A549 (cell line): ENCODE data around the gene MAGI2. TPM values are rescaled to one million over a fixed set of nuclear protein-coding genes. Genes with fewer than 3 reads are reported as not detected.

ENCODE experiments used
- ATAC-seq, 2 experiments: fragments of 200-7000 bp in 1 of 2; fragments of >200 bp in 1 of 2; cut with Nextera tagmentation in 1 of 2; cut with Tn5 transposase in 1 of 2; 3 replicates each; pipeline versions ENCODE4 v1.8.0 to v1.9.1; 2018 to 2020; ENCODE audit warnings: mild to moderate bottlenecking in 1 of 2, moderate library complexity in 1 of 2
- CTCF ChIA-PET: fragments of 300-600 bp; sonication (Branson Sonifier 250); formaldehyde crosslinking; extraction: SDS; loops from one replicate; lab custom pipeline; 2021; ENCODE audit warnings: antibody characterized with exemption, inconsistent platforms; lab: Yijun Ruan, JAX
- POLR2A ChIA-PET: fragments of 350-600 bp; formaldehyde crosslinking; extraction: SDS; loops from one replicate; lab custom pipeline; 2021; ENCODE audit warnings: antibody characterized with exemption, inconsistent platforms; lab: Yijun Ruan, JAX
- DNase-seq, 2 experiments: peaks; one replicate each; pipeline versions ENCODE4 v3.0.0 to v3.0.0-alpha.2; 2011 to 2016; ENCODE audit warnings: low read depth in 1 of 2, low spot score in 1 of 2
- FAIRE-seq: peaks from 2 replicates; lab custom pipeline; 2011; peaks lifted over from hg19 to GRCh38; lab: Jason Lieb, UNC
- H3K27ac ChIP-seq, 2 experiments: fragments of >200 bp; sonication (Bioruptor Twin); formaldehyde crosslinking; 3 replicates each; pipeline ENCODE4 v1.5.1; 2016 to 2017
- H3K4me1 ChIP-seq: fragments of >200 bp; sonication (Bioruptor Twin); formaldehyde crosslinking; 3 replicates; pipeline ENCODE4 v1.6.1; 2016
- H3K4me2 ChIP-seq: fragments of >200 bp; sonication (Bioruptor Twin); formaldehyde crosslinking; 3 replicates; pipeline ENCODE4 v1.6.1; 2016
- H3K4me3 ChIP-seq: fragments of >200 bp; sonication (Bioruptor Twin); formaldehyde crosslinking; 3 replicates; pipeline ENCODE4 v1.5.1; 2016
- H3K9me3 ChIP-seq: fragments of >200 bp; sonication (Bioruptor Twin); formaldehyde crosslinking; 3 replicates; pipeline ENCODE4 v1.6.1; 2016
- ATOH8 ChIP-seq: fragments of 250-450 bp; sonication (Bioruptor Pico); IDR thresholded peaks from 2 replicates; pipeline ENCODE4 v1.5.0; 2020; ENCODE audit warnings: low read depth, mild to moderate bottlenecking, moderate library complexity
- BCL3 ChIP-seq: fragments of >200 bp; sonication (Bioruptor Twin); formaldehyde crosslinking; IDR thresholded peaks from 3 replicates; pipeline ENCODE4 v1.6.1; 2016
- BHLHE40 ChIP-seq: IDR thresholded peaks from 2 replicates; pipeline ENCODE4 v1.6.1; 2012; ENCODE audit warnings: low read depth, low read length, inconsistent platforms
- CBX2 ChIP-seq: fragments of 200-600 bp; sonication (generic); IDR thresholded peaks from 2 replicates; pipeline ENCODE4 v1.6.1; 2016; ENCODE audit warnings: low read depth, mild to moderate bottlenecking, borderline replicate concordance
- CBX8 ChIP-seq: fragments of 200-600 bp; sonication (generic); IDR thresholded peaks from 2 replicates; pipeline ENCODE4 v1.6.1; 2016
- CHD2 ChIP-seq: fragments of 150-350 bp; IDR thresholded peaks from 2 replicates; pipeline ENCODE4 v1.6.1; 2014; ENCODE audit warnings: low read length; ENCODE audit not compliant: partially characterized antibody
- CTCF ChIP-seq: fragments of >200 bp; sonication (Bioruptor Twin); formaldehyde crosslinking; IDR thresholded peaks from 3 replicates; pipeline ENCODE4 v1.5.1; 2016
- EHMT2 ChIP-seq: fragments of 200-600 bp; sonication (generic); IDR thresholded peaks from 2 replicates; pipeline ENCODE4 v1.6.1; 2016; ENCODE audit warnings: antibody characterized with exemption, low read depth, mild to moderate bottlenecking, moderate library complexity
- HDAC2 ChIP-seq: fragments of 200-600 bp; sonication (generic); IDR thresholded peaks from 2 replicates; pipeline ENCODE4 v1.6.1; 2016
- HEYL ChIP-seq: fragments of 250-450 bp; sonication (Bioruptor Pico); IDR thresholded peaks from 2 replicates; pipeline ENCODE4 v1.8.0; 2021; ENCODE audit warnings: mild to moderate bottlenecking, moderate library complexity
- HOXB5 ChIP-seq: fragments of 250-450 bp; sonication (Bioruptor Pico); IDR thresholded peaks from 2 replicates; pipeline ENCODE4 v1.5.0; 2020; ENCODE audit warnings: mild to moderate bottlenecking, moderate library complexity
- JUNB ChIP-seq: fragments of >200 bp; sonication (Bioruptor Twin); formaldehyde crosslinking; IDR thresholded peaks from 2 replicates; pipeline ENCODE4 v1.6.1; 2016
- KDM5A ChIP-seq: fragments of 200-600 bp; sonication (generic); IDR thresholded peaks from 2 replicates; pipeline ENCODE4 v1.6.1; 2016; ENCODE audit warnings: antibody characterized with exemption, mild to moderate bottlenecking
- MAZ ChIP-seq: fragments of 150-350 bp; IDR thresholded peaks from 2 replicates; pipeline ENCODE4 v1.6.1; 2014; ENCODE audit warnings: antibody characterized with exemption, low read depth, low read length, borderline replicate concordance
- MYC ChIP-seq: IDR thresholded peaks from 2 replicates; pipeline ENCODE4 v1.6.1; 2012; ENCODE audit warnings: mild to moderate bottlenecking, inconsistent platforms, low read length, improper control_type of control experiment, borderline replicate concordance
- NR3C1 ChIP-seq: fragments of >200 bp; sonication (Bioruptor Twin); formaldehyde crosslinking; IDR thresholded peaks from 3 replicates; pipeline ENCODE4 v1.6.1; 2017
- PBX3 ChIP-seq: IDR thresholded peaks from 2 replicates; pipeline ENCODE4 v1.6.1; 2012
- RAD21 ChIP-seq, 2 experiments: fragments of >200 bp in 1 of 2; sonication (Bioruptor Twin) in 1 of 2; formaldehyde crosslinking in 1 of 2; IDR thresholded peaks in 1 of 2; conservative IDR thresholded peaks in 1 of 2; 2 replicates in 1 of 2; 3 replicates in 1 of 2; pipeline ENCODE4 v1.6.1; 2012 to 2018; ENCODE audit warnings: inconsistent platforms in 1 of 2
- RCOR1 ChIP-seq: fragments of 150-350 bp; IDR thresholded peaks from 2 replicates; pipeline ENCODE4 v1.6.1; 2014; ENCODE audit warnings: antibody characterized with exemption, low read length, low read depth
- RFX5 ChIP-seq: fragments of 450-650 bp; IDR thresholded peaks from 2 replicates; pipeline ENCODE4 v1.7.1; 2014; ENCODE audit warnings: antibody characterized with exemption, mild to moderate bottlenecking, moderate library complexity
- SMC3 ChIP-seq: fragments of >200 bp; sonication (Bioruptor Twin); formaldehyde crosslinking; IDR thresholded peaks from 3 replicates; pipeline ENCODE4 v1.6.1; 2018; ENCODE audit warnings: inconsistent platforms
- SREBF2 ChIP-seq: fragments of 450-650 bp; IDR thresholded peaks from 2 replicates; pipeline ENCODE4 v1.6.1; 2014; ENCODE audit warnings: mild to moderate bottlenecking, moderate library complexity
- TFCP2L1 ChIP-seq: fragments of 250-450 bp; sonication (Bioruptor Pico); IDR thresholded peaks from 2 replicates; pipeline ENCODE4 v1.5.0; 2021; ENCODE audit warnings: mild to moderate bottlenecking
- TP53 ChIP-seq: fragments of 250-450 bp; sonication (Bioruptor Pico); IDR thresholded peaks from 2 replicates; pipeline ENCODE4 v1.5.0; 2021; ENCODE audit warnings: mild to moderate bottlenecking, moderate library complexity
- ZC3H11A ChIP-seq: fragments of 450-650 bp; IDR thresholded peaks from 2 replicates; pipeline ENCODE4 v1.6.1; 2014; ENCODE audit warnings: antibody characterized with exemption, mild to moderate bottlenecking
- ZFP36 ChIP-seq: fragments of 450-650 bp; IDR thresholded peaks from 2 replicates; pipeline ENCODE4 v1.6.1; 2014; ENCODE audit warnings: borderline replicate concordance; ENCODE audit not compliant: partially characterized antibody
- WGBS: methylation state at CpG from one replicate; pipeline ENCODE4 v1.1.6; 2017; ENCODE audit errors: missing lambda C conversion rate; 5-methylcytosine and 5-hydroxymethylcytosine counted together
- polyA plus RNA-seq, 4 experiments: library from polyadenylated mRNA; depleted of rRNA in 3 of 4; stranded (reverse); fragments of >200 nt; fragmentation: RNase III in 1 of 4; extraction: RNeasy Plus Mini Kit Qiagen cat#74134 plus additional on column Dnase treatment in 1 of 4; gene quantifications; 2 replicates in 3 of 4; 3 replicates in 1 of 4; pipeline ENCODE4 v1.2.3, GENCODE V29; 2011 to 2017

The MAGI2 gene
- polyA plus RNA-seq, 2 of the 4 experiments (the other 2 are of a cell fraction) = 0.48 to 0.81 TPM

- ATAC-seq (no peak), DNase-seq (peak; percentile 34 to 68), FAIRE-seq (peak; percentile 68)
- Histone ChIP-seq H3K27ac (no peak overlapping the region), H3K4me2 (no peak overlapping the region), H3K4me3 (no peak overlapping the region), H3K9me3 (no peaks in the 10 kb centered on the region), H3K4me1 (peaks cover 17% of the 10 kb centered on the region)
- ChIA-PET CTCF (interaction anchor here (0.5 to 3.2 kb wide), 33 partner anchors 10 to 1136 kb away, joined by 3 to 14 read pairs (median 3); no protein-coding TSS in a partner anchor), POLR2A (interaction anchor here (1.1 kb wide), 1 partner anchor 154 kb away, joined by 4 read pairs; no protein-coding TSS in a partner anchor)
- peak; percentile 80 for TF ChIP-seq SMC3
- no peak for TF ChIP-seq ZC3H11A
- TF ChIP-seq RFX5 = no peak
- TF ChIP-seq CBX8 = no peak
- peak; percentile 79 to 82 for TF ChIP-seq RAD21 (conservative IDR thresholded peaks at IDR 0.05 in 1 of 2, IDR thresholded peaks at IDR 0.05 in 1 of 2)
- TF ChIP-seq HEYL = no peak
- TF ChIP-seq CTCF = peak; percentile 76
- no peak for TF ChIP-seq JUNB
- no peak for TF ChIP-seq MAZ
- no peak for TF ChIP-seq CHD2
- no peak for TF ChIP-seq NR3C1
- TF ChIP-seq BHLHE40 = no peak
- no peak for TF ChIP-seq MYC
- no peak for TF ChIP-seq TFCP2L1
- TF ChIP-seq HDAC2 = no peak
- no peak for TF ChIP-seq PBX3
- TF ChIP-seq SREBF2 = no peak
- TF ChIP-seq HOXB5 = no peak
- TF ChIP-seq ATOH8 (CRISPR knock-in tag) = no peak
- TF ChIP-seq EHMT2 = no peak
- no peak for TF ChIP-seq TP53 (CRISPR knock-in tag)
- TF ChIP-seq RCOR1 = no peak
- no peak for TF ChIP-seq CBX2
- TF ChIP-seq KDM5A = no peak
- no peak for TF ChIP-seq BCL3
- no peak for TF ChIP-seq ZFP36
- whole genome bisulfite sequencing = 82% methylated on average over 3 of the region's 3 CpGs
These were observed 155.2 kb downstream of the MAGI2 start for GRCh38 chr7:79298145-79298760.
